SH-SY5Y (cell line): ENCODE data around the gene SERP2.

Source experiments
- GATA2 ChIP-seq: IDR thresholded peaks from 2 replicates; pipeline ENCODE4 v1.6.1; 2011; ENCODE audit warnings: mild to moderate bottlenecking, low read depth, low read length
- GATA3 ChIP-seq: IDR thresholded peaks from 2 replicates; pipeline ENCODE4 v1.6.1; 2011; ENCODE audit warnings: low read depth, mild to moderate bottlenecking, low read length, moderate library complexity

GRCh38 chr13:44426461-44426860 lies 52.8 kb downstream of the SERP2 start:
- TF ChIP-seq GATA2 (no peak), GATA3 (no peak)
